ENCODE measurements around the gene RECK. TPM values are rescaled to one million over a fixed set of nuclear protein-coding genes. Genes with fewer than 3 reads are reported as not detected.

The RECK gene
- total and polyA plus RNA-seq, 8 donors: 18.5 to 23.7 (median 22.6) TPM

- H3K27ac ChIP-seq: no peak overlapping the region
- intact Hi-C loops (cut with DNase I): no loop called here
- no peak for DNase-seq
- ATAC-seq: no peak
- peaks cover 0 to 16% of the 10 kb centered on the region in 2 donors for H3K4me1 ChIP-seq
- no peak for TF ChIP-seq CTCF (IDR thresholded peaks at IDR 0.05)
- H3K4me3 ChIP-seq: no peak overlapping the region
- H3K36me3 ChIP-seq: no peaks in the 10 kb centered on the region
- no peaks in the 10 kb centered on the region for H3K9me3 ChIP-seq
- peaks cover 0 to 7% of the 10 kb centered on the region in 2 donors for H3K27me3 ChIP-seq
Observed at GRCh38 chr9:36170531-36170930, 133.8 kb downstream of the RECK start.

GRCh38 chr9:36173861-36174260 is 137.1 kb downstream of the RECK start:
- H3K27me3 ChIP-seq: no peaks in the 10 kb centered on the region
- intact Hi-C loops (cut with DNase I): no loop called here
- H3K4me1 ChIP-seq: no peaks in the 10 kb centered on the region
- no peak for DNase-seq
- no peak overlapping the region for H3K4me3 ChIP-seq
- no peak for ATAC-seq
- no peaks in the 10 kb centered on the region for H3K36me3 ChIP-seq
- H3K27ac ChIP-seq: no peak overlapping the region
- no peaks in the 10 kb centered on the region for H3K9me3 ChIP-seq
- TF ChIP-seq CTCF (IDR thresholded peaks at IDR 0.05): no peak

Other genes with a start within 250 kb of the RECK start
- gene NPR2, start 245.3 kb upstream of the RECK start, total RNA-seq: 10 to 100 TPM; 17.6 to 21.9 TPM
- 10 to 100 TPM; 40.9 to 58.6 (median 47.9) TPM for gene NPR2, start 245.3 kb upstream of the RECK start, polyA plus RNA-seq (ENCODE audit: insufficient read length in 6 of 6)
- 1 to 10 TPM; 1.8 to 6.2 TPM for gene SPAG8, start 224.7 kb upstream of the RECK start, total RNA-seq
- 10 to 100 TPM in 3 of 6 donors, 1 to 10 TPM in 3; 6.1 to 13.8 (median 9.3) TPM for gene SPAG8, start 224.7 kb upstream of the RECK start, polyA plus RNA-seq (ENCODE audit: insufficient read length in 6 of 6)
- gene HINT2, start 221.9 kb upstream of the RECK start, total RNA-seq: 10 to 100 TPM; 29.3 to 45.3 TPM
- 10 to 100 TPM; 26.3 to 43.8 (median 32.9) TPM for gene HINT2, start 221.9 kb upstream of the RECK start, polyA plus RNA-seq (ENCODE audit: insufficient read length in 6 of 6)
- not detected for gene FAM221B, start 208.2 kb upstream of the RECK start, total RNA-seq
- gene FAM221B, start 208.2 kb upstream of the RECK start, polyA plus RNA-seq (ENCODE audit: insufficient read length in 6 of 6): under 1 TPM; 0.24 to 0.90 (median 0.39) TPM
- 10 to 100 TPM in 1 of 2 donors, 1 to 10 TPM in 1; 6.4 to 12.7 TPM for gene TMEM8B, start 207.7 kb upstream of the RECK start, total RNA-seq
- 10 to 100 TPM; 25.3 to 30.7 (median 27.2) TPM for gene TMEM8B, start 207.7 kb upstream of the RECK start, polyA plus RNA-seq (ENCODE audit: insufficient read length in 6 of 6)
- gene OR13J1, start 166.5 kb upstream of the RECK start, total RNA-seq: not detected
- under 1 TPM in 1 of 6 donors, not detected in 5; 0.10 TPM for gene OR13J1, start 166.5 kb upstream of the RECK start, polyA plus RNA-seq (ENCODE audit: insufficient read length in 6 of 6)
- gene HRCT1, start 130.7 kb upstream of the RECK start, total RNA-seq: 1 to 10 TPM; 3.1 TPM
- under 1 TPM in 5 of 6 donors, not detected in 1; 0.29 to 0.80 (median 0.55) TPM for gene HRCT1, start 130.7 kb upstream of the RECK start, polyA plus RNA-seq (ENCODE audit: insufficient read length in 6 of 6)
- 1 to 10 TPM; 5.4 to 6.8 TPM for gene SPAAR, start 127.4 kb upstream of the RECK start, total RNA-seq
- gene SPAAR, start 127.4 kb upstream of the RECK start, polyA plus RNA-seq (ENCODE audit: insufficient read length in 6 of 6): 1 to 10 TPM; 2.9 to 4.2 (median 3.4) TPM
- gene OR2S2, start 78.8 kb upstream of the RECK start, total RNA-seq: under 1 TPM in 1 of 2 donors, not detected in 1; 0.32 TPM
- not detected for gene OR2S2, start 78.8 kb upstream of the RECK start, polyA plus RNA-seq (ENCODE audit: insufficient read length in 6 of 6)
- gene GLIPR2, start 99.8 kb downstream of the RECK start, total RNA-seq: 10 to 100 TPM; 47.7 to 94.5 TPM
- 10 to 100 TPM; 33.0 to 37.7 (median 34.4) TPM for gene GLIPR2, start 99.8 kb downstream of the RECK start, polyA plus RNA-seq (ENCODE audit: insufficient read length in 6 of 6)
- gene CCIN, start 132.5 kb downstream of the RECK start, total RNA-seq: 1 to 10 TPM in 1 of 2 donors, under 1 TPM in 1; 0.67 to 1.5 TPM
- under 1 TPM in 4 of 6 donors, not detected in 2; 0.13 to 0.21 (median 0.14) TPM for gene CCIN, start 132.5 kb downstream of the RECK start, polyA plus RNA-seq (ENCODE audit: insufficient read length in 6 of 6)
- 100 to 1,000 TPM; 199 to 219 TPM for gene CLTA, start 154.0 kb downstream of the RECK start, total RNA-seq
- gene CLTA, start 154.0 kb downstream of the RECK start, polyA plus RNA-seq (ENCODE audit: insufficient read length in 6 of 6): 100 to 1,000 TPM; 210 to 237 (median 223) TPM
- 10 to 100 TPM; 15.7 to 17.3 TPM for gene GNE, start 221.5 kb downstream of the RECK start, total RNA-seq
- 10 to 100 TPM; 19.5 to 21.3 (median 20.2) TPM for gene GNE, start 221.5 kb downstream of the RECK start, polyA plus RNA-seq (ENCODE audit: insufficient read length in 6 of 6)

Data from left lung (tissue), 10 donors.